HepG2 (cell line): ENCODE results near the gene TRIM54. TPM values are rescaled to one million over a fixed set of nuclear protein-coding genes. Genes with fewer than 3 reads are reported as not detected.

Source experiments
- ATF7 ChIP-seq, 2 experiments: fragments of 450-650 bp in 1 of 2; sonication (generic) in 1 of 2; formaldehyde crosslinking in 1 of 2; IDR thresholded peaks; 2 replicates each; pipeline versions ENCODE4 v1.4.0 to v1.6.1; 2016 to 2020; ENCODE audit warnings: antibody characterized with exemption in 1 of 2, mild to moderate bottlenecking in 1 of 2, missing genetic modification reagents in 1 of 2
- CSRNP2 ChIP-seq: sonication (generic); formaldehyde crosslinking; conservative IDR thresholded peaks from 2 replicates; pipeline ENCODE4 v1.8.0; 2022; ENCODE audit warnings: low read depth, missing genetic modification reagents
- DBP ChIP-seq: sonication (generic); formaldehyde crosslinking; IDR thresholded peaks from 2 replicates; pipeline ENCODE4 v1.4.0; 2020; ENCODE audit warnings: missing genetic modification reagents; ENCODE audit errors: not compliant biosample characterization
- ETV6 ChIP-seq: sonication (generic); formaldehyde crosslinking; conservative IDR thresholded peaks from 2 replicates; pipeline ENCODE4 v1.4.0; 2020; ENCODE audit warnings: missing genetic modification reagents
- FOXC1 ChIP-seq: sonication (generic); formaldehyde crosslinking; IDR thresholded peaks from 2 replicates; pipeline ENCODE4 v1.8.0; 2022; ENCODE audit warnings: mild to moderate bottlenecking, missing genetic modification reagents, borderline replicate concordance
- HMGXB4 ChIP-seq, 2 experiments: sonication (generic) in 1 of 2; formaldehyde crosslinking in 1 of 2; IDR thresholded peaks; 2 replicates each; pipeline versions ENCODE4 v1.4.0 to v1.6.1; 2018 to 2020; ENCODE audit warnings: missing genetic modification reagents in 2 of 2, borderline replicate concordance in 1 of 2, low read depth in 1 of 2, mild to moderate bottlenecking in 1 of 2, missing biosample characterization in 1 of 2
- KAT7 ChIP-seq: IDR thresholded peaks from 2 replicates; pipeline ENCODE4 v1.6.1; 2018; ENCODE audit warnings: borderline replicate concordance, missing compliant biosample characterization
- NR2C2 ChIP-seq: sonication (generic); formaldehyde crosslinking; IDR thresholded peaks from 2 replicates; pipeline ENCODE4 v1.4.0; 2020; ENCODE audit warnings: missing genetic modification reagents, mild to moderate bottlenecking, moderate library complexity, borderline replicate concordance
- SKIL ChIP-seq: sonication (generic); formaldehyde crosslinking; IDR thresholded peaks from 2 replicates; pipeline ENCODE4 v1.8.0; 2022; ENCODE audit warnings: missing genetic modification reagents, mild to moderate bottlenecking, moderate library complexity, borderline replicate concordance
- SMC3 ChIP-seq: IDR thresholded peaks from 2 replicates; pipeline ENCODE4 v1.6.1; 2011; ENCODE audit warnings: low read length, improper control_type of control experiment
- SUZ12 ChIP-seq: fragments of 150-350 bp; IDR thresholded peaks from 2 replicates; pipeline ENCODE4 v1.6.1; 2014; ENCODE audit warnings: low read depth, low read length
- ZMAT5 ChIP-seq: sonication (generic); formaldehyde crosslinking; IDR thresholded peaks from 2 replicates; pipeline ENCODE4 v1.5.0; 2020; ENCODE audit warnings: mild to moderate bottlenecking, low read depth, missing genetic modification reagents, borderline replicate concordance
- ZNF253 ChIP-seq: sonication (generic); formaldehyde crosslinking; IDR thresholded peaks from 2 replicates; pipeline ENCODE4 v1.8.0; 2022; ENCODE audit warnings: mild to moderate bottlenecking, missing genetic modification reagents, borderline replicate concordance
- ZNF292 ChIP-seq: sonication (generic); formaldehyde crosslinking; IDR thresholded peaks from 2 replicates; pipeline ENCODE4 v1.8.1; 2022; ENCODE audit warnings: mild to moderate bottlenecking, low read depth, missing genetic modification reagents, borderline replicate concordance
- ZNF572 ChIP-seq: sonication (generic); formaldehyde crosslinking; IDR thresholded peaks from 2 replicates; pipeline ENCODE4 v1.5.1; 2020; ENCODE audit warnings: mild to moderate bottlenecking, missing genetic modification reagents
- ZNF670 ChIP-seq: sonication (generic); formaldehyde crosslinking; IDR thresholded peaks from 2 replicates; pipeline ENCODE4 v1.8.0; 2022; ENCODE audit warnings: mild to moderate bottlenecking, missing genetic modification reagents, borderline replicate concordance
- ZNF704 ChIP-seq: sonication (generic); formaldehyde crosslinking; IDR thresholded peaks from 2 replicates; pipeline ENCODE4 v1.8.1; 2023; ENCODE audit warnings: mild to moderate bottlenecking, inconsistent platforms, moderate library complexity, missing genetic modification reagents, borderline replicate concordance
- ZNF782 ChIP-seq: sonication (generic); formaldehyde crosslinking; IDR thresholded peaks from 2 replicates; pipeline ENCODE4 v1.4.0; 2020; ENCODE audit warnings: missing genetic modification reagents, mild to moderate bottlenecking, borderline replicate concordance
- ZSCAN29 ChIP-seq: sonication (generic); formaldehyde crosslinking; conservative IDR thresholded peaks from 2 replicates; pipeline ENCODE4 v1.4.0; 2020; ENCODE audit warnings: mild to moderate bottlenecking, missing genetic modification reagents
- polyA plus RNA-seq, 8 experiments: library from polyadenylated mRNA; depleted of rRNA in 3 of 8; stranded (reverse) in 7 of 8; unstranded in 1 of 8; fragments of >200 nt; fragmentation: Illumina TruSeq in 4 of 8; extraction: Trizol in 4 of 8; gene quantifications; 2 replicates each; pipeline versions ENCODE4 v1.2.1 to v1.2.3, GENCODE V29; 2011 to 2016; ENCODE audit warnings: low read depth in 4 of 8, missing spikeins in 1 of 8, mixed read lengths in 1 of 8; ENCODE audit not compliant: insufficient read depth in 1 of 8
- total RNA-seq, 5 experiments: library from RNA; depleted of rRNA; stranded (reverse); fragments of >200 nt; fragmentation: Illumina TruSeq; extraction: Trizol; gene quantifications; 2 replicates each; pipeline ENCODE4 v1.2.3, GENCODE V29; 2016; ENCODE audit warnings: low read depth in 1 of 5

TRIM54 gene
- total and polyA plus RNA-seq, 2 of the 13 experiments (the other 11 are each of a cell fraction or from before 2014, with no cell fraction given): 0.07 to 0.13 TPM

- TF ChIP-seq DBP (CRISPR knock-in tag) (peak; percentile 68), ZNF253 (peak; percentile 89), ETV6 (CRISPR knock-in tag) (no peak), ATF7 (IDR thresholded peaks at IDR 0.05) (no peak), ATF7 (CRISPR knock-in tag; IDR thresholded peaks at IDR 0.05) (no peak; the same call in 1 of the 2 replicates), HMGXB4 (CRISPR knock-in tag; IDR thresholded peaks at IDR 0.05; ENCODE audit: borderline replicate concordance in 1 of 2, low read depth in 1 of 2) (peak; percentile 86 to 95), ZMAT5 (CRISPR knock-in tag) (no peak), SUZ12 (no peak), ZNF292 (CRISPR knock-in tag) (no peak), SKIL (CRISPR knock-in tag) (no peak), ZNF704 (CRISPR knock-in tag) (no peak), SMC3 (peak; percentile 10; the same call in 1 of the 2 replicates), KAT7 (peak; percentile 49; the same call in 1 of the 2 replicates), ZSCAN29 (CRISPR knock-in tag) (no peak), FOXC1 (CRISPR knock-in tag) (peak; percentile 74), NR2C2 (CRISPR knock-in tag) (no peak), ZNF782 (CRISPR knock-in tag) (0 out of 2 replicates have a peak, but pooled peaks have one; percentile 68), ZNF670 (CRISPR knock-in tag) (no peak), CSRNP2 (no peak), ZNF572 (no peak)
These were observed 17.3 kb upstream of the TRIM54 start (continued) for GRCh38 chr2:27264753-27265535.
